NCI-H128 (cell line): Measurements from ENCODE around the gene FAM53A.

Source experiments
- DNase-seq: peaks from one replicate; lab custom pipeline; 2025; ENCODE audit not compliant: unreplicated experiment; lab: John Stamatoyannopoulos, UW

FAM53A gene

DNA sequence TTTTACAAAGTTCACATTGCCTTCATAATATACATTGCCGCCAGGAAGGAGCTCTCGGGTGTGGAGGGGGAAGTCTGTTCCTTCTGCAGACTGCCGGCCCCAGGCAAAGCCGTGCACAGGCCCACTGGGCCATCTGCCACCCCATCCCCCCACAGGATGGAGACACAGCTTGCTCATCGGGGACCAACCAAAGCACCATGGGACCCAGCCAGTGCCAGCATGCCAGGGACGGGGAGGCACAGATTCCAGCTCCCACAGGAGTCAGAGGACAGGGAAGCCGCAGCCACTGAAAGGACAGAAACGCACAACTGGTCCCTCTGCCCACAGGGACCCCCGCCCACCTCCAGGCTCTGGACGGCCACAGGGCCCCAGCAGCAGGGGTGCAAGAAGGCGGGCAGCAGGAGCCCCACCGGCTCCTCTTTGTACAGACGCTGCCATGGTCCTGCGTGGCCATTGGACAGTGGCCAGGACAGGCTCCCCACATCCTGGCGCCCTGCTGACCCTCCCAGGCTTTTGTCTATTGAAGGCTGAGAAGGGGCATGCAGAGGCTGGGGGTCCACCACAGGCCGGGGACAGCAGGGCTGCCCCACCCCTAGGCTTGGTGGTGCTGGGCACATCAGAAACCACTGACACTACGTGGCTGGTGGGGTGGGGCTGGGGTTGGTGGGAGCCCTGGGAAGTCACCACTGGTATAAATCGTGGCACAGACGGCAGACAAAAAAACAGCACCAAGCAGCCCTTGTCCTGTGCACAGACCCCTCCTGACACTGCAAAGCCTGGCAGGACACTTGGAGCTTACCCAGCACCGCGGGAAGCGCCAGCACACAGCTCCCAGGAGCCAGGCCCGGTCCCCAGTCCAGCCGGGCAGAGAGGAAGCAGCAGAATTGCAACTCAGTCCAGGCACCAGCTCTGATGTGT, 89.0 kb downstream of the FAM53A start:
- no peak for DNase-seq

DNA sequence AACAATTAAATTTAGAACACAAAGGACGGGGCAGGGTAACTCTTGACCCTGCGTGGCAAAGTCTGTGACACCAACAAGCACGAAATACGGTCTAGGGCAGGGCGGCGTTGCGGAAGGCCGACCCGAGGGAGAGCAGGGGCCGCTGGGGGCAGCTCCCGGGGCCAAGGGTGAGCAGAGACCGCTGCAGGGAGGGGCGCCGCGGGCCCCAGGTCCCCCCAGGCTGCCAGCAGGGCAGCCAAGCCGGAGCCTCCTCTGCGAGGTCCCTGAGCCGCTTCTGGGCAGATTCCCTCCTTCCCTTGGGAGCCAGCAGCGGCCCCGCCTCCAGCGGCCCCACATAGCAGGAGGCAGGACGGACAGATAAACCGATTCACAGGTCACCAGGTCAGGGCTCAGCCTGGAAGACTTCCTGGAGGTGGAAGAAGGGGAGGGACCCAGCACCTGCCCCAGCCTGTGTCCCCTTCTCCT, 90.2 kb downstream of the FAM53A start:
- no peak for DNase-seq

DNA sequence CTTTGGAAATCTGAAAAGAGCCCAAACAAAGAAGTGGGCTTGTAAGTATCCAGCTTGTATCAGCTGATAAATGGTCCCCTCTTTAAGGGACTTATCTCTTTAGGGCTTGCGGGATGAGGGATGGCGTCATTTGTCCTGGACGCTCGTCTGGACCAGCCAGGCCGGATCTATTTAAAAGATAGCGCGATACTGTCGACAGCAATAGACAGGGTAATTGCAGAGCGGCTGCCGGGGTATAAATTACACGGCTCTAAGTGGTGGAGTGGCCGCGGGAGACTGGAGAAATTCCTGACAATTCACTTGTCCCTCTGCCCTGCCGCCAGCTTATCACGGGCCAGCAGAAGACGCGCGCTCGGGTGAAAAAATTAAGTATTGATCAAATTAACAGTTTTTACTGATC, 90.7 kb downstream of the FAM53A start:
- DNase-seq: no peak

GRCh38 chr4:1592709-1593417, 91.2 kb downstream of the FAM53A start:
- DNase-seq: no peak

DNA sequence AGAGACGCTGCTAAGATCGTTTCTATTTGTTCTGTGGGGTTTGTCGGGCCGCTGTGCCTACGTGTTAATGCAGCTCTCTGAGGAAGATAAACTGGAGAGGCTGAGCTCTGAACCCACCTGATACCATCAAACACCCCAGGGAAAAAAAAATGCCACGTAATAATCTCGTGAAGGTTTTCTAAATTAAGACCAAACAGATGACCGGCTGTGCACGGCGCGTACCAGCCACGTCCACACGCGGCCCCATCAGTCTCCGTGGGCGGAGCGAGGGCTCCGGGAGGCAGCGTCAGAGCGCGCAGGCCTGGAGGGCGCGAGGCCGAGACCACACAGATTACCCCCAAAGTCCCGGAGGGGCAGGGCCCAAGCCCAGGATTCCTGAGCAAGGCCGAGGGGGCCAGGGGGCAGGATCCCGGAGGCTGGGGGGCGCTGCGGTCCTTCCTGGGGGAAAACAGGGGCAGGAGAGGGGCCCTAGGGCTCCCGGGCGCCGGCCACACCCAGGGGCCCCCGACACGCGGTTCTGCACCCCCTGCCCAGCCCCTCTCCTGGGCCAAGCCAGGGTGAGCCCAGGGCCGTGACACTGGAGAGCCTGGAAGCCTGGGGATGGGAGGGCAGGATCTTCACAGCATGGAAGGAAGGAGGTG, 91.9 kb downstream of the FAM53A start:
- no peak for DNase-seq

DNA sequence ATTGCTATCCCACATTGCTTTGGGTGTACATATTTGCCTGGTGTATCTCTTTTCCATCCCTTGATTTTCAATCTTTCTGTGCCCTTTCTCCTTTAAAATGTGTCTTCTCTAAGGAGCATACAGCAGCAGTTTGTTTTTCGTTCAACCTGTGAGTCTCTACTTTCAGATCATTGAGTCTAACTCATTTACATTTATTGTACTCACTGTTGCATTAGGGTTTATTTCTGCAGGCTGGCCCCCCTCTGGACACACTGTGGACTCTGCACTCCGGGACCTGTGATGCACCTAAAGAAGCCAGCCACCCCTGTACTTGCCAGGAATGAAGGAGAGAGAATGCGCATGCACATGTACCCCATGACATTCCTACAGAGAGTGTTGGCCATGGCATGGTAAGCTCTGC, 93.0 kb downstream of the FAM53A start:
- no peak for DNase-seq

GRCh38 chr4:1590244-1590643, 93.9 kb downstream of the FAM53A start:
- no peak for DNase-seq
